AG10803 (cell line): Measurements from ENCODE around the gene SVEP1.
A peak's percentile ranks its signal among the peaks of the same experiment; 100 is the strongest.

Experiments
- DNase-seq: peaks from one replicate; pipeline ENCODE4 v3.0.0; 2010; ENCODE audit warnings: low read depth
- H3K4me3 ChIP-seq: 2 replicates; pipeline ENCODE4 v1.5.1; 2011; ENCODE audit warnings: mild to moderate bottlenecking, low read length, control low read depth
- TF ChIP-seq, protein P1 (sequence below): conservative IDR thresholded peaks from 2 replicates; pipeline ENCODE4 v1.5.1; 2011; ENCODE audit warnings: mild to moderate bottlenecking, low read length, control low read depth, inconsistent platforms

SVEP1 gene

GRCh38 chr9:110456681-110457080 is 122.9 kb downstream of the SVEP1 start:
- TF ChIP-seq, protein P1, sequence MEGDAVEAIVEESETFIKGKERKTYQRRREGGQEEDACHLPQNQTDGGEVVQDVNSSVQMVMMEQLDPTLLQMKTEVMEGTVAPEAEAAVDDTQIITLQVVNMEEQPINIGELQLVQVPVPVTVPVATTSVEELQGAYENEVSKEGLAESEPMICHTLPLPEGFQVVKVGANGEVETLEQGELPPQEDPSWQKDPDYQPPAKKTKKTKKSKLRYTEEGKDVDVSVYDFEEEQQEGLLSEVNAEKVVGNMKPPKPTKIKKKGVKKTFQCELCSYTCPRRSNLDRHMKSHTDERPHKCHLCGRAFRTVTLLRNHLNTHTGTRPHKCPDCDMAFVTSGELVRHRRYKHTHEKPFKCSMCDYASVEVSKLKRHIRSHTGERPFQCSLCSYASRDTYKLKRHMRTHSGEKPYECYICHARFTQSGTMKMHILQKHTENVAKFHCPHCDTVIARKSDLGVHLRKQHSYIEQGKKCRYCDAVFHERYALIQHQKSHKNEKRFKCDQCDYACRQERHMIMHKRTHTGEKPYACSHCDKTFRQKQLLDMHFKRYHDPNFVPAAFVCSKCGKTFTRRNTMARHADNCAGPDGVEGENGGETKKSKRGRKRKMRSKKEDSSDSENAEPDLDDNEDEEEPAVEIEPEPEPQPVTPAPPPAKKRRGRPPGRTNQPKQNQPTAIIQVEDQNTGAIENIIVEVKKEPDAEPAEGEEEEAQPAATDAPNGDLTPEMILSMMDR: no peak
- no peak overlapping the region for H3K4me3 ChIP-seq
- no peak for DNase-seq

- no peak overlapping the region for H3K4me3 ChIP-seq
- TF ChIP-seq, protein P1: no peak
- DNase-seq: no peak
Observed at GRCh38 chr9:110455860-110456259, 123.7 kb downstream of the SVEP1 start.

DNA sequence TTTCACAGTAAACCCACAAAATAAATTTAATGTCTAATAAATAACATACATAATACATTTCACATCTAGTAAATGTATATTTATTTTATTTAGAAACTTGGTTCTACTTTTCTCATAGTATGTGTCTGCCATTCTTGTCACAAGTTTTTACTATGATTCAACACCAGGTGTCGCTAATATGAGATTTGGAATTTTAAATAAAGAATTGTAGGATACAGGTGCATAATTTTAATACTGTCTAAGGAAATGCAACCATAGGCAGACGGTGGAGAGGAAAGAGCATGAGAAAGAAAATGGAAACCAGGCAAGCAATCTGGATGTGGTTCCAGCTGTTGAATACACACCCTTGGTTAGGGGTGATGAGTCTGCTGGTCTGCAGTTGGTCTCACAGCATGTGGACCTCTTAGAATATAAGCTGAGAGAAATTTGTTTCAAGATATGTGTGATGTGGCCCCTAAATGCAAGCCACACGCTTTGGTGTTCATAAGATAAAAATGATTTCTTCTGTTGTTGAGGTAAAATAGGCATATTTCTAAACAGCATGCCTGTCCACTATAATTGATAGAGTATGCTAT is 127.2 kb downstream of the SVEP1 start:
- peak; percentile 3 for DNase-seq
- no peak overlapping the region for H3K4me3 ChIP-seq
- TF ChIP-seq, protein P1: peak; percentile 45

- DNase-seq: no peak
- TF ChIP-seq, protein P1: no peak
- H3K4me3 ChIP-seq: no peak overlapping the region
Observed at GRCh38 chr9:110451726-110452125, 127.8 kb downstream of the SVEP1 start.

DNA sequence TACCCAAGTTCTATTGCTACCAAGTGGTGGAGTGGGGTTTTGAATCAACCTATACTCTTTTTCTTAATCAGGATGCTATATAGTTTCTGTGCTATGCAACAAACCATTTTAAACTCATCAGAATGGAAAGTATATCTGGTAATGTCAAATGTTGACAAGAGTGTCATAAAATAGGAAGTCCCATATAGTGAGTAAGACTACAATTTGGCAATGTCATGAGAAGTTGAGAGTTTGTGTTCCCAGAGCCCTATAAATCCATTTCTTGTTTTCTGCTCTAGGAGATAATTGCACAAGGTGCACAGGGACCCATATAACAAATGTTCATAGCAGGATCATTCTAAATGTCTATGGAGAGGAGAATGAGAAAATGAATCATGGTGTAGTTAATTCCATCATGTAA is 132.1 kb downstream of the SVEP1 start:
- H3K4me3 ChIP-seq: no peak overlapping the region
- TF ChIP-seq, protein P1: no peak
- no peak for DNase-seq

- TF ChIP-seq, protein P1: no peak
- no peak overlapping the region for H3K4me3 ChIP-seq
- no peak for DNase-seq
Observed at GRCh38 chr9:110446171-110446570, 133.4 kb downstream of the SVEP1 start.

DNA sequence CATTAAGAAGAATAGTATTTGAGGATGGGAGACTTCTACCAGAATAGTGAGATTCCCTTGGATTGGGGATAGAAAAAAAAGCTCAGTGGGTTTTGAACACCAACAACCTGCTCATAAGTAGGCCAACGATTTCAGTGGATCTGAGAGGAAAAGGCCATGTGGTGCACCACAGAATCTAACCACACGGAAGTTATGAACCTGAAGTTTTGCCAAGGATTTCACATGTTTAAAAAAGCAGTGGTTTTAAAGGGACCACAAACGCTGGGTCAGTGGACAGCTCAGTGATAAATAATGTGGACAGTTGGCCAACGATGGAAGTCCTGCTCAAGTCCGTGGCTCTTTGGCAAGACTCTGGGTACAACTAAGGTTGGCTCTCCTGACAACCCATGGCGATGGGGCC is 134.6 kb downstream of the SVEP1 start:
- TF ChIP-seq, protein P1: no peak
- peak; percentile 93 for DNase-seq
- H3K4me3 ChIP-seq: no peak overlapping the region
